ENCODE measurements around the gene TBCD.

TBCD gene

DNA sequence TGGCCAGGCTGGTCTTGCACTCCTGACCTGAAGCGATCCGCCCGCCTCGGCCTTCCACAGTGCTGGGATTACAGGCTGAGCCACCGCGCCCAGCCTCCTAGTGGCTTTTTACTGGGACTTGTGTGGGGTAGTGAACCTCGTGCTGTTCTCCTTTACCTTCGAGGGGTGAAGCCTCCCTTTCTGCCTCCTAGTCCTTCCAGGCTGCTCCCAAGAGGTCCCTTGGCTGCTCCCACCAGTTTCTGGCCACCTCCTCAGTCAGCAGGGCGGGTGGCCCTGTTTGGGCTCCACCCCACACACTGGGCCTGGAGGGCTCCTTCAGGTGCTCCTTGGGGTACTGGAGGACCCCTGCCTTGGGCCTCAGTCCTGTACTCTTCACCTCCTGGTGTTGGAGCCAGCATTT lies 158.9 kb downstream of the TBCD start:
- TF ChIP-seq, protein P1, sequence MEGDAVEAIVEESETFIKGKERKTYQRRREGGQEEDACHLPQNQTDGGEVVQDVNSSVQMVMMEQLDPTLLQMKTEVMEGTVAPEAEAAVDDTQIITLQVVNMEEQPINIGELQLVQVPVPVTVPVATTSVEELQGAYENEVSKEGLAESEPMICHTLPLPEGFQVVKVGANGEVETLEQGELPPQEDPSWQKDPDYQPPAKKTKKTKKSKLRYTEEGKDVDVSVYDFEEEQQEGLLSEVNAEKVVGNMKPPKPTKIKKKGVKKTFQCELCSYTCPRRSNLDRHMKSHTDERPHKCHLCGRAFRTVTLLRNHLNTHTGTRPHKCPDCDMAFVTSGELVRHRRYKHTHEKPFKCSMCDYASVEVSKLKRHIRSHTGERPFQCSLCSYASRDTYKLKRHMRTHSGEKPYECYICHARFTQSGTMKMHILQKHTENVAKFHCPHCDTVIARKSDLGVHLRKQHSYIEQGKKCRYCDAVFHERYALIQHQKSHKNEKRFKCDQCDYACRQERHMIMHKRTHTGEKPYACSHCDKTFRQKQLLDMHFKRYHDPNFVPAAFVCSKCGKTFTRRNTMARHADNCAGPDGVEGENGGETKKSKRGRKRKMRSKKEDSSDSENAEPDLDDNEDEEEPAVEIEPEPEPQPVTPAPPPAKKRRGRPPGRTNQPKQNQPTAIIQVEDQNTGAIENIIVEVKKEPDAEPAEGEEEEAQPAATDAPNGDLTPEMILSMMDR (IDR thresholded peaks at IDR 0.05; ENCODE audit: control extremely low read depth, extremely low read depth, low read depth, missing control alignments): no peak
- no peak for DNase-seq (ENCODE audit: extremely low spot score)
- CTCF ChIA-PET: interaction anchor here (2.0 kb wide), 1 partner anchor 242 kb away, joined by 4 read pairs; no protein-coding TSS in a partner anchor

GRCh38 chr17:82911822-82912221 lies 160.0 kb downstream of the TBCD start:
- CTCF ChIA-PET: interaction anchor here (1.0 to 2.1 kb wide), 6 partner anchors 10 to 243 kb away, joined by 3 to 21 read pairs (median 4); no protein-coding TSS in a partner anchor
- POLR2A ChIA-PET: no interaction called here
- TF ChIP-seq, protein P1 (IDR thresholded peaks at IDR 0.05; ENCODE audit: control extremely low read depth, extremely low read depth, low read depth, missing control alignments): no peak

More for the DNA sequence above, 158.9 kb downstream of the TBCD start:
- POLR2A ChIA-PET: no interaction called here

GRCh38 chr17:82912484-82913089 lies 160.7 kb downstream of the TBCD start:
- no peak for DNase-seq (ENCODE audit: extremely low spot score)
- TF ChIP-seq, protein P1 (IDR thresholded peaks at IDR 0.05; ENCODE audit: control extremely low read depth, extremely low read depth, low read depth, missing control alignments): no peak
- CTCF ChIA-PET: interaction anchor here (1.0 to 2.1 kb wide), 6 partner anchors 10 to 244 kb away, joined by 3 to 21 read pairs (median 4); no protein-coding TSS in a partner anchor
- POLR2A ChIA-PET: no interaction called here

More at GRCh38 chr17:82911822-82912221, 160.0 kb downstream of the TBCD start:
- DNase-seq (ENCODE audit: extremely low spot score): peak; percentile 45

- ChIA-PET CTCF (interaction anchor here (1.1 to 2.5 kb wide), 10 partner anchors 11 to 287 kb away, joined by 3 to 27 read pairs (median 4); no protein-coding TSS in a partner anchor), POLR2A (no interaction called here)
- DNase-seq (ENCODE audit: extremely low spot score): no peak
- TF ChIP-seq, protein P1 (IDR thresholded peaks at IDR 0.05; ENCODE audit: control extremely low read depth, extremely low read depth, low read depth, missing control alignments): peak; percentile 21
Observed at GRCh38 chr17:82913304-82914043, 161.6 kb downstream of the TBCD start.

GRCh38 chr17:82914375-82914774 lies 162.5 kb downstream of the TBCD start:
- POLR2A ChIA-PET: no interaction called here
- TF ChIP-seq, protein P1 (IDR thresholded peaks at IDR 0.05; ENCODE audit: control extremely low read depth, extremely low read depth, low read depth, missing control alignments): peak; percentile 51
- peak; percentile 69 for DNase-seq (ENCODE audit: extremely low spot score)
- CTCF ChIA-PET: interaction anchor here (0.8 to 2.5 kb wide), 14 partner anchors 12 to 286 kb away, joined by 3 to 27 read pairs (median 4); no protein-coding TSS in a partner anchor

DNA sequence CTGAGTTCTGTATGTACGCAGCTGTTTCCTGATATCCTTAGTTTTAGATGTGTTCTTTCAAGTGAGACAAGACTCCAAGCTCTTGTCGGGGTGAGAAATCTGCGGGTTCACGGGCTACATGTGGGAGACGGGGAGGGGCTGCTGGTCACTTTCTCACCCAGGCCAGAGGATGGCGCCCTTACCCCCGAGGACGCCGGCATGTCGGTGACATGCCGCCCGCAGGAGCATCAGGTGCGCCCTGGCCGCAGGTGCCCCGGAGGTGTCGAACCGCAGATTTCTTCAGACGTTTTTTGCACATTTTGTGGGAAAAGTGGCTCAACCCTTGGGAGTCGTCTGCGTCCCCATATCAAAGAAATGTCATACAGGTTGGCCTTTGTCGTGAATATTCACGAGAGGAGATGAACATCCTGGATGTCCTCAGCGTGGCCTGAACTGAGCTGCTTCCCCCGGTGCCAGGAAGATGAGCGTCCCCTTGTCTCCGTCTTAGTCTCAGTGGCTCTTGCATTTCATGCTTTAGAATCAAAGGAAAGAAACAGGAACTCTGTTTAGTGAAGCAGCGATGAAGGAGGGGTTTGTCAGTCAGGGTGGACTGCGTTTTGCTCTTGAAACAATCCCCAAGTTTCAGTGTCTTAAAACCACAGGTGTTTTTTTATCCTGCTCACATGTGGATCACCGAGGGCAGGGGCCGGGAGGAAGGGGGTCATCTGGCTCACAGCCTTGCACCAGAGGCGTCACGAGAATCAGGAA lies 163.3 kb downstream of the TBCD start:
- ChIA-PET CTCF (interaction anchor here (0.8 to 2.5 kb wide), 12 partner anchors 13 to 285 kb away, joined by 3 to 27 read pairs (median 4); no protein-coding TSS in a partner anchor), POLR2A (no interaction called here)
- TF ChIP-seq, protein P1 (IDR thresholded peaks at IDR 0.05; ENCODE audit: control extremely low read depth, extremely low read depth, low read depth, missing control alignments): no peak
- DNase-seq (ENCODE audit: extremely low spot score): no peak
